Trophoblast cell (in vitro differentiated cells and primary cell): ENCODE data around the gene CALHM4.

Source experiments
- DNase-seq, 2 donors: peaks; one replicate each; pipeline ENCODE4 v3.0.0-alpha.2; 2016
- H2AFZ ChIP-seq: 2 replicates; pipeline ENCODE4 v1.6.1; 2013; ENCODE audit warnings: low read length, moderate library complexity, mild to moderate bottlenecking; ENCODE audit not compliant: insufficient read depth, poor library complexity
- H2AK5ac ChIP-seq: 2 replicates; pipeline ENCODE4 v1.6.1; 2013; ENCODE audit warnings: mild to moderate bottlenecking, low read length
- H2BK120ac ChIP-seq: 2 replicates; pipeline ENCODE4 v1.6.1; 2013; ENCODE audit warnings: low read length, mild to moderate bottlenecking, moderate library complexity; ENCODE audit not compliant: insufficient read depth, poor library complexity
- H2BK12ac ChIP-seq: 2 replicates; pipeline ENCODE4 v1.6.1; 2013; ENCODE audit warnings: mild to moderate bottlenecking, low read length, moderate library complexity
- H2BK5ac ChIP-seq: 2 replicates; pipeline ENCODE4 v1.6.1; 2013; ENCODE audit warnings: low read length, low read depth, moderate library complexity, mild to moderate bottlenecking; ENCODE audit not compliant: poor library complexity
- H3K14ac ChIP-seq: 2 replicates; pipeline ENCODE4 v1.6.1; 2013; ENCODE audit warnings: mild to moderate bottlenecking, low read length
- H3K18ac ChIP-seq: 2 replicates; pipeline ENCODE4 v1.6.1; 2013; ENCODE audit warnings: mild to moderate bottlenecking, low read length
- H3K23ac ChIP-seq: 2 replicates; pipeline ENCODE4 v1.6.1; 2013; ENCODE audit warnings: low read length
- H3K27ac ChIP-seq: 2 replicates; pipeline ENCODE4 v1.5.1; 2013; ENCODE audit warnings: low read depth, mild to moderate bottlenecking, inconsistent platforms, low read length, moderate library complexity
- H3K27me3 ChIP-seq: 2 replicates; pipeline ENCODE4 v1.6.1; 2013; ENCODE audit warnings: inconsistent platforms, mild to moderate bottlenecking, low read length, moderate library complexity; ENCODE audit not compliant: insufficient read depth
- H3K36me3 ChIP-seq, 2 experiments: 1 replicate in 1 of 2; 2 replicates in 1 of 2; pipeline ENCODE4 v1.6.1; 2013; ENCODE audit warnings: low read length in 2 of 2, mild to moderate bottlenecking in 2 of 2, moderate library complexity in 1 of 2; ENCODE audit not compliant: insufficient read depth in 2 of 2, control insufficient read depth in 1 of 2
- H3K4ac ChIP-seq: 2 replicates; pipeline ENCODE4 v1.6.1; 2013; ENCODE audit warnings: low read depth, mild to moderate bottlenecking, low read length, moderate library complexity
- H3K4me1 ChIP-seq, 2 experiments: 1 replicate in 1 of 2; 2 replicates in 1 of 2; pipeline ENCODE4 v1.6.1; 2013; ENCODE audit warnings: low read length in 2 of 2, mild to moderate bottlenecking in 2 of 2, moderate library complexity in 1 of 2; ENCODE audit not compliant: insufficient read depth in 2 of 2, control insufficient read depth in 1 of 2
- H3K4me2 ChIP-seq: 2 replicates; pipeline ENCODE4 v1.6.1; 2013; ENCODE audit warnings: inconsistent platforms, mild to moderate bottlenecking, low read length, moderate library complexity
- H3K4me3 ChIP-seq: 2 replicates; pipeline ENCODE4 v1.5.1; 2013; ENCODE audit warnings: mild to moderate bottlenecking, low read depth, low read length, inconsistent platforms
- H3K79me1 ChIP-seq: one replicate; pipeline ENCODE4 v1.6.1; 2013; ENCODE audit warnings: low read length
- H3K79me2 ChIP-seq: 2 replicates; pipeline ENCODE4 v1.6.1; 2013; ENCODE audit warnings: low read length, mild to moderate bottlenecking; ENCODE audit not compliant: control insufficient read depth, insufficient read depth, poor library complexity
- H3K9ac ChIP-seq: 2 replicates; pipeline ENCODE4 v1.6.1; 2013; ENCODE audit warnings: mild to moderate bottlenecking, low read length
- H3K9me3 ChIP-seq: 2 replicates; pipeline ENCODE4 v1.6.1; 2013; ENCODE audit warnings: low read depth, mild to moderate bottlenecking, control low read depth, inconsistent platforms, low read length; ENCODE audit not compliant: insufficient read depth
- H4K12ac ChIP-seq: 2 replicates; pipeline ENCODE4 v1.6.1; 2013; ENCODE audit warnings: low read depth, mild to moderate bottlenecking, low read length, moderate library complexity
- H4K8ac ChIP-seq: 2 replicates; pipeline ENCODE4 v1.6.1; 2013; ENCODE audit warnings: low read depth, mild to moderate bottlenecking, low read length, moderate library complexity
- H4K91ac ChIP-seq: one replicate; pipeline ENCODE4 v1.6.1; 2013; ENCODE audit warnings: low read depth, mild to moderate bottlenecking, low read length, moderate library complexity
- WGBS: extraction: QIAGEN DNeasy Blood & Tissue Kit; methylation state at CpG from one replicate; pipeline ENCODE4 v1.1.7; 2013; ENCODE audit warnings: missing lambda C conversion rate; ENCODE audit not compliant: insufficient read length, insufficient coverage; ENCODE audit errors: extremely low coverage; 5-methylcytosine and 5-hydroxymethylcytosine counted together

Gene CALHM4

GRCh38 chr6:116528133-116528532 lies 25.4 kb upstream of the CALHM4 start:
- Histone ChIP-seq H3K79me2 (peaks cover 1% of the 10 kb centered on the region), H3K4me2 (no peak overlapping the region)

GRCh38 chr6:116528780-116529179 lies 24.8 kb upstream of the CALHM4 start:
- Histone ChIP-seq H3K36me3 (no peaks in the 10 kb centered on the region), H3K79me1 (peaks cover 1% of the 10 kb centered on the region), H4K91ac (no peak overlapping the region), H2AFZ (peak overlapping the region; percentile 58), H3K18ac (no peak overlapping the region), H3K4ac (no peak overlapping the region), H3K23ac (no peak overlapping the region), H3K4me2 (peak overlapping the region; percentile 27), H4K8ac (no peak overlapping the region), H3K9me3 (no peaks in the 10 kb centered on the region), H3K27me3 (no peaks in the 10 kb centered on the region), H3K4me1 (peaks cover 7 to 9% of the 10 kb centered on the region in 2 experiments), H2AK5ac (no peak overlapping the region), H3K9ac (no peak overlapping the region), H2BK120ac (peak overlapping the region; percentile 80), H3K79me2 (peaks cover 1% of the 10 kb centered on the region), H3K14ac (no peak overlapping the region), H4K12ac (no peak overlapping the region), H2BK12ac (peak overlapping the region; percentile 85), H3K27ac (peak overlapping the region; percentile 66), H3K4me3 (no peak overlapping the region), H2BK5ac (peak overlapping the region; percentile 53)
- DNase-seq = peak; percentile 25 to 76
- no CpG with 5 or more reads among the region's 3 CpGs for WGBS

More at GRCh38 chr6:116528133-116528532, 25.4 kb upstream of the CALHM4 start:
- Histone ChIP-seq H2BK5ac (no peak overlapping the region), H2AFZ (no peak overlapping the region), H2BK12ac (no peak overlapping the region), H2AK5ac (no peak overlapping the region), H4K91ac (no peak overlapping the region), H3K9me3 (no peaks in the 10 kb centered on the region), H4K12ac (no peak overlapping the region), H3K9ac (no peak overlapping the region), H3K79me1 (peaks cover 1% of the 10 kb centered on the region), H3K23ac (no peak overlapping the region), H3K14ac (no peak overlapping the region), H3K4ac (no peak overlapping the region), H3K27me3 (no peaks in the 10 kb centered on the region), H3K36me3 (no peaks in the 10 kb centered on the region), H3K27ac (no peak overlapping the region), H3K18ac (no peak overlapping the region), H3K4me3 (no peak overlapping the region), H2BK120ac (no peak overlapping the region), H3K4me1 (peaks cover 7 to 9% of the 10 kb centered on the region in 2 experiments), H4K8ac (no peak overlapping the region)
- no peak for DNase-seq
- WGBS = no CpG with 5 or more reads among the region's 1 CpG

GRCh38 chr6:116529466-116530290 lies 23.9 kb upstream of the CALHM4 start:
- Histone ChIP-seq H2AK5ac (no peak overlapping the region), H4K12ac (no peak overlapping the region), H2BK12ac (peak overlapping the region; percentile 37)

GRCh38 chr6:116530436-116530835 lies 23.1 kb upstream of the CALHM4 start:
- Histone ChIP-seq H3K4ac (no peak overlapping the region), H3K23ac (no peak overlapping the region), H3K27ac (no peak overlapping the region), H3K79me1 (peaks cover 1% of the 10 kb centered on the region), H3K14ac (no peak overlapping the region), H2AFZ (no peak overlapping the region), H3K79me2 (peaks cover 1% of the 10 kb centered on the region), H3K9me3 (no peaks in the 10 kb centered on the region), H3K9ac (no peak overlapping the region), H3K4me3 (no peak overlapping the region), H3K4me2 (no peak overlapping the region), H3K18ac (no peak overlapping the region), H3K36me3 (no peaks in the 10 kb centered on the region), H4K12ac (no peak overlapping the region), H3K27me3 (no peaks in the 10 kb centered on the region), H2BK120ac (no peak overlapping the region), H3K4me1 (peaks cover 7 to 9% of the 10 kb centered on the region in 2 experiments), H4K8ac (no peak overlapping the region), H2AK5ac (no peak overlapping the region), H4K91ac (no peak overlapping the region), H2BK12ac (no peak overlapping the region), H2BK5ac (no peak overlapping the region)
- WGBS = no CpG with 5 or more reads among the region's 2 CpGs
- DNase-seq = no peak

More at GRCh38 chr6:116529466-116530290, 23.9 kb upstream of the CALHM4 start:
- no peak overlapping the region for H3K23ac ChIP-seq
- H2BK120ac ChIP-seq = no peak overlapping the region
- peaks cover 1% of the 10 kb centered on the region for H3K79me2 ChIP-seq
- no peak overlapping the region for H3K9ac ChIP-seq
- no peak overlapping the region for H3K4me2 ChIP-seq
- no peak overlapping the region for H3K18ac ChIP-seq
- H2BK5ac ChIP-seq = no peak overlapping the region
- H3K27me3 ChIP-seq = no peaks in the 10 kb centered on the region
- H3K14ac ChIP-seq = no peak overlapping the region
- H2AFZ ChIP-seq = peak overlapping the region; percentile 5
- H4K8ac ChIP-seq = no peak overlapping the region
- peak; percentile 11 to 71 for DNase-seq
- peaks cover 1% of the 10 kb centered on the region for H3K79me1 ChIP-seq
- H3K36me3 ChIP-seq = no peaks in the 10 kb centered on the region
- H4K91ac ChIP-seq = no peak overlapping the region
- no CpG with 5 or more reads among the region's 3 CpGs for WGBS
- H3K4ac ChIP-seq = no peak overlapping the region
- H3K4me1 ChIP-seq = peaks cover 7 to 9% of the 10 kb centered on the region in 2 experiments
- no peak overlapping the region for H3K4me3 ChIP-seq
- no peaks in the 10 kb centered on the region for H3K9me3 ChIP-seq
- H3K27ac ChIP-seq = no peak overlapping the region
